Astrocyte (in vitro differentiated cells and primary cell): ENCODE results near the gene AUTS2.

Source experiments
- EZH2 ChIP-seq: IDR thresholded peaks from 2 replicates; pipeline ENCODE4 v1.6.1; 2012; ENCODE audit warnings: mild to moderate bottlenecking, low read length, inconsistent platforms; ENCODE audit not compliant: insufficient read depth
- TF ChIP-seq, protein P1 (sequence below): IDR thresholded peaks from 2 replicates; pipeline ENCODE4 v1.5.1; 2011; ENCODE audit warnings: low read depth, mild to moderate bottlenecking, inconsistent platforms, low read length, moderate library complexity; ENCODE audit not compliant: insufficient read depth

DNA sequence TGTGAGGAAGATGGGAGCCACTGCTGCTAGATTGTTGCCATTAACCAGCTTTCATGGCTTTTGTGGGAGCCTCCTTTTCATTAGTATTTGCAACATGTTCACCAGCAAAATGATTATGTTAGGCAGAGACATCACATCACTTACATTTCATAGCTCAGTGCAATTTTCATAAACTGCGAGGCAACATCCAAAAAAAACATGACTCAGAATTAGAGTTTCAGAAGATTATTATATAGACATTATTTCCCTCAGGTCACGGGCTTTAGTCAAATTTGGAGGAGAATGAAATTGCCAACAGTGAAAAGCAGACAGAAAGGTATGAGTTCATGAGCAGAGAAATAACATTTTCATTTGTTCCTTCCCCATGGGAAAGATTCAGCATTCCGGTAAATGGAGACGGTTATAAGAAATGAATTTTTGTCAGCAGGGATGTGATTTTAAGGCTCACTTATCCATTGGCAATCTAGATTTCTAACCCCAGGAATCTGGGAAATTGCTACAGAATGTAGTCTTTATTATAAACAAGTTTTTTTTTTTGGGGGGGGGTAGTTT lies 573.2 kb downstream of the AUTS2 start:
- TF ChIP-seq, protein P1, sequence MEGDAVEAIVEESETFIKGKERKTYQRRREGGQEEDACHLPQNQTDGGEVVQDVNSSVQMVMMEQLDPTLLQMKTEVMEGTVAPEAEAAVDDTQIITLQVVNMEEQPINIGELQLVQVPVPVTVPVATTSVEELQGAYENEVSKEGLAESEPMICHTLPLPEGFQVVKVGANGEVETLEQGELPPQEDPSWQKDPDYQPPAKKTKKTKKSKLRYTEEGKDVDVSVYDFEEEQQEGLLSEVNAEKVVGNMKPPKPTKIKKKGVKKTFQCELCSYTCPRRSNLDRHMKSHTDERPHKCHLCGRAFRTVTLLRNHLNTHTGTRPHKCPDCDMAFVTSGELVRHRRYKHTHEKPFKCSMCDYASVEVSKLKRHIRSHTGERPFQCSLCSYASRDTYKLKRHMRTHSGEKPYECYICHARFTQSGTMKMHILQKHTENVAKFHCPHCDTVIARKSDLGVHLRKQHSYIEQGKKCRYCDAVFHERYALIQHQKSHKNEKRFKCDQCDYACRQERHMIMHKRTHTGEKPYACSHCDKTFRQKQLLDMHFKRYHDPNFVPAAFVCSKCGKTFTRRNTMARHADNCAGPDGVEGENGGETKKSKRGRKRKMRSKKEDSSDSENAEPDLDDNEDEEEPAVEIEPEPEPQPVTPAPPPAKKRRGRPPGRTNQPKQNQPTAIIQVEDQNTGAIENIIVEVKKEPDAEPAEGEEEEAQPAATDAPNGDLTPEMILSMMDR = no peak
- TF ChIP-seq EZH2 = no peak
